DOHH2 (cell line): ENCODE data around the gene PTP4A2.

Source experiments
- CTCF ChIP-seq: fragments of 200-600 bp; sonication (generic); IDR thresholded peaks from one replicate; pipeline ENCODE4 v1.5.1; 2014; ENCODE audit warnings: antibody characterized with exemption, mild to moderate bottlenecking, low read depth, low read length; ENCODE audit not compliant: poor library complexity, severe bottlenecking
- EZH2phosphoT487 ChIP-seq: fragments of 200-600 bp; sonication (generic); IDR thresholded peaks from 2 replicates; pipeline ENCODE4 v1.6.1; 2017; ENCODE audit warnings: borderline replicate concordance, mild to moderate bottlenecking, antibody characterized with exemption, low read length, moderate library complexity, mixed read lengths

- TF ChIP-seq CTCF (no peak), EZH2phosphoT487 (no peak)
These were observed 33.1 kb downstream of the PTP4A2 start for GRCh38 chr1:31905093-31905509.
